K562 (cell line): ENCODE measurements around the gene C4orf54. TPM values are rescaled to one million over a fixed set of nuclear protein-coding genes. Genes with fewer than 3 reads are reported as not detected.

Experiments used
- ATF1 ChIP-seq, 2 experiments: fragments of 450-650 bp in 1 of 2; IDR thresholded peaks; 2 replicates each; pipeline ENCODE4 v1.6.1; 2016; ENCODE audit warnings: missing compliant biosample characterization in 1 of 2, missing genetic modification characterization in 1 of 2
- HEY1 ChIP-seq: fragments of 250-450 bp; sonication (Bioruptor Pico); IDR thresholded peaks from 2 replicates; pipeline ENCODE4 v1.5.0; 2020; ENCODE audit warnings: mild to moderate bottlenecking, moderate library complexity, borderline replicate concordance
- RNF219 ChIP-seq: fragments of 250-450 bp; sonication (Bioruptor Pico); IDR thresholded peaks from 2 replicates; pipeline ENCODE4 v1.5.0; 2022; ENCODE audit warnings: mild to moderate bottlenecking
- RREB1 ChIP-seq: fragments of 250-450 bp; sonication (Bioruptor Pico); IDR thresholded peaks from 2 replicates; pipeline ENCODE4 v1.4.0; 2020
- polyA plus RNA-seq, 8 experiments: library from polyadenylated mRNA; depleted of rRNA in 4 of 8; stranded (reverse) in 5 of 8; unstranded in 3 of 8; fragments of >200 nt; fragmentation: Nextera tagmentation in 2 of 8; fragmentation: Illumina TruSeq in 1 of 8; extraction: Ambion mirVana in 2 of 8; extraction: Trizol in 1 of 8; gene quantifications; 2 replicates each; pipeline versions ENCODE4 v1.2.1 to v1.2.3, GENCODE V29; 2011 to 2014; ENCODE audit warnings: inconsistent platforms in 1 of 8, missing spikeins in 1 of 8
- total RNA-seq, 7 experiments: library from RNA; depleted of rRNA in 6 of 7; stranded (reverse); fragments of >200 nt in 6 of 7; fragmentation: Illumina TruSeq in 2 of 7; extraction: Trizol in 2 of 7; gene quantifications; 2 replicates each; pipeline versions ENCODE4 v1.2.1 to v1.2.3, GENCODE V29; 2011 to 2021; ENCODE audit warnings: low replicate concordance in 1 of 7
- TF ChIP-seq, protein P1 (sequence below): sonication (generic); formaldehyde crosslinking; IDR thresholded peaks from 2 replicates; pipeline ENCODE4 v1.8.0; 2022; ENCODE audit warnings: mild to moderate bottlenecking, missing genetic modification reagents
- TF ChIP-seq, protein P2 (sequence below): fragments of 250-450 bp; sonication (Bioruptor Pico); IDR thresholded peaks from 2 replicates; pipeline ENCODE4 v1.4.0; 2020
- TF ChIP-seq, protein P3 (sequence below): fragments of 250-450 bp; sonication (Bioruptor Pico); IDR thresholded peaks from 2 replicates; pipeline ENCODE4 v1.5.0; 2021

C4orf54 gene
- total and polyA plus RNA-seq, 9 of the 15 experiments (the other 6 are each of a cell fraction or from before 2014, with no cell fraction given): not detected

DNA sequence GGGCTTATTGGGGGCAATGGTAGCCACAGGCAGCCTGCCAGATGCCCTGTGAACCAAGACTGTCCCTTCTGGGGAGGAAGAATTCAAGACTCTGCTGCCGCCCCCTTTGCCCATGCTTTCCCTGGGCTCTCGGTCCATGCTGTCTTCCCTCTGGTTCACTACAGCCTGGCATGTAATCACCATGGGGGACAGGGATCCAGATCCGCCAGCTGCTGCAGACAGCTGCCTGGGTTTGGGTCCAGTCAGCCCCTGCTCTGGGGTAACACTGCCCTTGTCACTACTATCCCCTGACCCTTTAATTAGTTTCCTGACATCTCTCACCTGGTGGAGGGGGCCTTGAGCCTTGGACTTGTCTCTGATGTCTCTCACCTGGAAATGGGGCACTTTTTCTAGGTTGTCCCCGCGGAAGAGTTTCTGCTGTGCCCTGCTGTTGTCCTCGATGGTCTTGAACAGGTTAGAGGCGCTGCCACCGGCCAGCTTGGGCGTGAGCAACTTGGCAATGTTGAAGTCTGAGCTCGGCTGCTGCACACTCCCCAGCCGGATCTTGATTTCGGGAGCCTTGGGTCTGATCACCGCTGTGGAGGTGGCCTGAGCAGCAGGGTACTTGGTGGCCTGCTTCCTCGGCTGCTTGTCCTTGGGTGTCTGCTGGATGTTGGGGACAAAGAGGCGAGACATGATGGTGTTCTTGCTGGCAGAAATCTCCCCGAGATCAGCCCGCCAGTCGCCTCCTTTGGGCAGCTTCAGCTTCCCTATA is 6.4 kb downstream of the C4orf54 start (continued):
- TF ChIP-seq, protein P1, sequence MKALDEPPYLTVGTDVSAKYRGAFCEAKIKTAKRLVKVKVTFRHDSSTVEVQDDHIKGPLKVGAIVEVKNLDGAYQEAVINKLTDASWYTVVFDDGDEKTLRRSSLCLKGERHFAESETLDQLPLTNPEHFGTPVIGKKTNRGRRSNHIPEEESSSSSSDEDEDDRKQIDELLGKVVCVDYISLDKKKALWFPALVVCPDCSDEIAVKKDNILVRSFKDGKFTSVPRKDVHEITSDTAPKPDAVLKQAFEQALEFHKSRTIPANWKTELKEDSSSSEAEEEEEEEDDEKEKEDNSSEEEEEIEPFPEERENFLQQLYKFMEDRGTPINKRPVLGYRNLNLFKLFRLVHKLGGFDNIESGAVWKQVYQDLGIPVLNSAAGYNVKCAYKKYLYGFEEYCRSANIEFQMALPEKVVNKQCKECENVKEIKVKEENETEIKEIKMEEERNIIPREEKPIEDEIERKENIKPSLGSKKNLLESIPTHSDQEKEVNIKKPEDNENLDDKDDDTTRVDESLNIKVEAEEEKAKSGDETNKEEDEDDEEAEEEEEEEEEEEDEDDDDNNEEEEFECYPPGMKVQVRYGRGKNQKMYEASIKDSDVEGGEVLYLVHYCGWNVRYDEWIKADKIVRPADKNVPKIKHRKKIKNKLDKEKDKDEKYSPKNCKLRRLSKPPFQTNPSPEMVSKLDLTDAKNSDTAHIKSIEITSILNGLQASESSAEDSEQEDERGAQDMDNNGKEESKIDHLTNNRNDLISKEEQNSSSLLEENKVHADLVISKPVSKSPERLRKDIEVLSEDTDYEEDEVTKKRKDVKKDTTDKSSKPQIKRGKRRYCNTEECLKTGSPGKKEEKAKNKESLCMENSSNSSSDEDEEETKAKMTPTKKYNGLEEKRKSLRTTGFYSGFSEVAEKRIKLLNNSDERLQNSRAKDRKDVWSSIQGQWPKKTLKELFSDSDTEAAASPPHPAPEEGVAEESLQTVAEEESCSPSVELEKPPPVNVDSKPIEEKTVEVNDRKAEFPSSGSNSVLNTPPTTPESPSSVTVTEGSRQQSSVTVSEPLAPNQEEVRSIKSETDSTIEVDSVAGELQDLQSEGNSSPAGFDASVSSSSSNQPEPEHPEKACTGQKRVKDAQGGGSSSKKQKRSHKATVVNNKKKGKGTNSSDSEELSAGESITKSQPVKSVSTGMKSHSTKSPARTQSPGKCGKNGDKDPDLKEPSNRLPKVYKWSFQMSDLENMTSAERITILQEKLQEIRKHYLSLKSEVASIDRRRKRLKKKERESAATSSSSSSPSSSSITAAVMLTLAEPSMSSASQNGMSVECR (CRISPR knock-in tag): no peak
- TF ChIP-seq RNF219 (CRISPR knock-in tag): no peak
- TF ChIP-seq HEY1 (CRISPR knock-in tag): no peak
- TF ChIP-seq, protein P2, sequence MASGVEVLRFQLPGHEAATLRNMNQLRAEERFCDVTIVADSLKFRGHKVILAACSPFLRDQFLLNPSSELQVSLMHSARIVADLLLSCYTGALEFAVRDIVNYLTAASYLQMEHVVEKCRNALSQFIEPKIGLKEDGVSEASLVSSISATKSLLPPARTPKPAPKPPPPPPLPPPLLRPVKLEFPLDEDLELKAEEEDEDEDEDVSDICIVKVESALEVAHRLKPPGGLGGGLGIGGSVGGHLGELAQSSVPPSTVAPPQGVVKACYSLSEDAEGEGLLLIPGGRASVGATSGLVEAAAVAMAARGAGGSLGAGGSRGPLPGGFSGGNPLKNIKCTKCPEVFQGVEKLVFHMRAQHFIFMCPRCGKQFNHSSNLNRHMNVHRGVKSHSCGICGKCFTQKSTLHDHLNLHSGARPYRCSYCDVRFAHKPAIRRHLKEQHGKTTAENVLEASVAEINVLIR (CRISPR knock-in tag): no peak
- no peak for TF ChIP-seq ATF1 (CRISPR knock-in tag; IDR thresholded peaks at IDR 0.05)
- no peak for TF ChIP-seq ATF1 (tag; IDR thresholded peaks at IDR 0.05)
- TF ChIP-seq, protein P3, sequence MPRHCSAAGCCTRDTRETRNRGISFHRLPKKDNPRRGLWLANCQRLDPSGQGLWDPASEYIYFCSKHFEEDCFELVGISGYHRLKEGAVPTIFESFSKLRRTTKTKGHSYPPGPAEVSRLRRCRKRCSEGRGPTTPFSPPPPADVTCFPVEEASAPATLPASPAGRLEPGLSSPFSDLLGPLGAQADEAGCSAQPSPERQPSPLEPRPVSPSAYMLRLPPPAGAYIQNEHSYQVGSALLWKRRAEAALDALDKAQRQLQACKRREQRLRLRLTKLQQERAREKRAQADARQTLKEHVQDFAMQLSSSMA (CRISPR knock-in tag): no peak
- no peak for TF ChIP-seq RREB1 (CRISPR knock-in tag)
